CD4-positive, alpha-beta T cell treated with Interleukin-17A for 1 hour (primary cell): ENCODE results near the gene KLHL13.
"Not testable (repeated sequence)": the region's sequence is repeated elsewhere in the genome, so short reads cannot be mapped to it uniquely, and the experiment has no call there.

Experiments
- DNase-seq: peaks from one replicate; pipeline ENCODE4 v3.0.0-alpha.2; 2020

The KLHL13 gene, protein sequence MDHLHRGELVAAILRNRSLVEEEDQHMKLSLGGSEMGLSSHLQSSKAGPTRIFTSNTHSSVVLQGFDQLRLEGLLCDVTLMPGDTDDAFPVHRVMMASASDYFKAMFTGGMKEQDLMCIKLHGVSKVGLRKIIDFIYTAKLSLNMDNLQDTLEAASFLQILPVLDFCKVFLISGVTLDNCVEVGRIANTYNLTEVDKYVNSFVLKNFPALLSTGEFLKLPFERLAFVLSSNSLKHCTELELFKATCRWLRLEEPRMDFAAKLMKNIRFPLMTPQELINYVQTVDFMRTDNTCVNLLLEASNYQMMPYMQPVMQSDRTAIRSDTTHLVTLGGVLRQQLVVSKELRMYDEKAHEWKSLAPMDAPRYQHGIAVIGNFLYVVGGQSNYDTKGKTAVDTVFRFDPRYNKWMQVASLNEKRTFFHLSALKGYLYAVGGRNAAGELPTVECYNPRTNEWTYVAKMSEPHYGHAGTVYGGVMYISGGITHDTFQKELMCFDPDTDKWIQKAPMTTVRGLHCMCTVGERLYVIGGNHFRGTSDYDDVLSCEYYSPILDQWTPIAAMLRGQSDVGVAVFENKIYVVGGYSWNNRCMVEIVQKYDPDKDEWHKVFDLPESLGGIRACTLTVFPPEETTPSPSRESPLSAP

DNA sequence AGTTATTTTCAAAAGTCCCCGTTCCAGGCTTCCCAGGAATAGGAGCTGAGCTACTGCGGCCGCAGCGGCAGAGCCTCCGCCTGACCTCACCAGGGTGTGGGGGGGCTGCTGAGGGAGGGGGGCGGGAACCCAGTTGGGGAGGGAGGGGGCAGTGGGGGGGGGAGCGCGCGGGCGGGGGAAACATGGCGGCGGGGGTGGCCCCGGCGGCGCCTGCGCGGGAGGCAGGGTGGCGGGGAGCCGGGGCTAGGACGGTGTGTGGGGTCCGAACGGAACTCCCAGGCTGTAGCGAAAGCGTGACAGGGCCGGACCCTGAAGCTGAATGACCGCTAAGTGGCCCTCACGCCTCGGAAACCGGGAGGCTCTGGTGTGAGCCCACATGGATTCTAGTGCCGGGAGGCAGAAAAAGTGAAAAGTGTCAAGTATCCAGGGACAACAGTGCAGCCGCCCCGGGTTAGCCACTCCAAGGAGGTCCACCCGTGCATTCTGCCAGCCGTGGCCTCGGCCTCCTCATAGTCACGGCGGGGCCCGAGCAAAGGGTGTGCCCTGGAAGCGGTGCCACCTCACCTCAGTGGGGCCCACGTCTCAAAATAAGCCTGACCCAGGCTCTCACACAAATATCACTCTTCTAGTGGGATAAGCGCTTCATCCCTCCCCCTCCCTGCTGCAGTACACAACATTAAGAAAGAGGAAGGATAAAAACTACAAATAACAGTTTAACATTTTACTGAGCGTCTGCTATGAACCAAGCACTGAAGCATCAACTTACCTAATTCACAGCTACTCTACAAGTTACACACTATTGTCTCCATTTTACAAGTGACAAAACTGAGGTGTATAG, at the start of gene KLHL13:
KLHL13 (minus strand) TSS at position 98 of the 838 bp plus-strand sequence. CDS start 88,337 bp downstream, outside the sequence.
- no peak for DNase-seq

DNA sequence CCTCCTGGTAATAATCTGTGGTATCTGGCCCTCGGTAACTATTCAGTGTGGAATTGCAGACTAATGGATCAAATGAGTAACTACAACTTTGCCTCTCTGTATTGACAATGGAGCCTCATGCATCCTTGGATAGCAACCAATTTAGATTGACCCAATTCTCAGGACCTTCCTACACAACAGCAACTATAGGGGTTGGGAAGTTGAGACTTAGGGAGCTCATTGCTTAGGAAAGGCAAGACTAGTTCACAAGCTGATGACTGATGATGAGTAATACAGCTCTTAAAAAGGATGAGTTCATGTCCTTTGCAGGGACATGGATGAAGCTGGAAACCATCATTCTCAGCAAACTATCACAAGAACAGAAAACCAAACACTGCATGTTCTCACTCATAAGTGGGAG, 47.5 kb upstream of the KLHL13 start:
- no peak for DNase-seq

DNA sequence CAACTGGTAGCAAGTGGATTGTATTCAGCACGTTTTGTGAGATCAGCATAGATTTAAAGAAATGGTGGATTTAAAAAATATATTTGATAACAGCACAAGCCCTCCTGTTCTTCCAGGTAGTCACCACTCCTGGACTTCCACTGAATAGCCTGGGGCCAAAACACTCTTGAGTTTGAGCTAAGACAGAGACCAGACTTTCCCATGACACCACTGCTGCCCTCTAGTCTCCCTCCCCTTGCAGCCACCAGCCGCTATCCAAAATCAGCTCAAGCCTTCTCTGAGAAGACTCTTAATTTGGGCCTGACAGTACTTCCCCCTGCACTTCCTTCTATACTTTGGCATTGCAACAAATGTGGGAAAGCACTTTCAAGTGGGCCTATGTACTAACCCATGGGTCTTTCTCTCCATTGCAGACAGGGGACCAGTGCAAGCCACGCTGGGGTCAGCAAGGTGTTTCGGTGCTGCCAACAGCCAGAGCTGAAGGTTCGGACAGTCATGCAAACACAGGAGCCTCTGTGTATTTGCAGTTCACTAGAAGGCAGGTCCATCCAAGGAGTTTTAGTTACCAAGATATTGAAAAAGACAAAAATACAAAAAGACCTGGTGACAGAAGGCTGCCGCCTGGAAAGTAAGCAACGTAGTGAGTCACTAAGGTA, 40.5 kb upstream of the KLHL13 start:
- DNase-seq = no peak

DNA sequence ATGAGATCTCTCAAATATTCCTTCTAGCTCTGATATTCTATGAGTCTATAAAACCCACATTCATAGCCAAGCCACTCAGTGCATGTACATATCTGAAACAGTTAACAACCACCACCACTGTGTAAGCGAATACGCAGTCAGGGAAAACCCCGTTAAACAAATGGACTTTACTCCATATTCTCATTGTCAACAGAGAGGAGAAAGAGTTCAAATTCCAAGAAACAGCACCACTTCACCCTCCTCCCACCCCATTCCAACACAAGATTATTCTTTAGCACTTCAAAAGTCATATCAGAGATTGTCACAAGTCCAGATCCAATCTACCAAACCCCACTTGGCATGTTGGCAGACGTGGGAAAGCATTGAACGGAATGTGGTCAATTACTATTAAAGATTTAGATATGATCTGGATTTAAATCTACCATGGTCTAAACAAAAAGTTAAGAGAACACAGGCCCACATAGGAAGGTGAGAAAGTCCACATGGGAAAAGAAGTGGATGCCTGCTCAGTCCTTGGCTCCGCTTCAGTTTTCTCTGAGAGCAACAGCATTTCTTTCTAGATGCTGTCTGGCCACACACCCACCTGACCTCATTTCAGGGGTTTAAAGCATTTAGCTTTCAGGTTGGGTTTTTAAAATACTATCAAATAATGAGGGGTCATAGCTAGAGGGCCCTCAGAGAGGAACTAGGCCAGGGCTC, 39.8 kb upstream of the KLHL13 start:
- no peak for DNase-seq

DNA sequence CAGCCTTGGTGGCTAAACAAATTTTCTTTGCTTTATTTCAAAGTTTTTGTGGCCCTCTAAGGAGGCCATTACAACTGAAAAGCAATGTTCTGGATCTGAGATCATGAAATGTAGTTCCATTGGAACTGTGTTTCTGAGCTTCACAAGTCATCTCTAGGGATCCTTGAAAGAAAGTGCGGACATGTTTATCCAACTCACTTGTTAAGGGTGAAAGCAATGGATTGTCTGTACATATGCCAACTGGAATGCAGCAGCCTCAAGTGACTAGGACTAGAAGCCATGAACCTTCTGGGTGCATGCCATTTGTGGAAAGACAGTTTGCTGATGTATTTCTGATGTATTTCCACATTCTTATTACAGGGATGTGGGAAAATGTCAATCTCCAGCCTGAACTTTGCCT, 36.7 kb upstream of the KLHL13 start:
- DNase-seq = no peak

DNA sequence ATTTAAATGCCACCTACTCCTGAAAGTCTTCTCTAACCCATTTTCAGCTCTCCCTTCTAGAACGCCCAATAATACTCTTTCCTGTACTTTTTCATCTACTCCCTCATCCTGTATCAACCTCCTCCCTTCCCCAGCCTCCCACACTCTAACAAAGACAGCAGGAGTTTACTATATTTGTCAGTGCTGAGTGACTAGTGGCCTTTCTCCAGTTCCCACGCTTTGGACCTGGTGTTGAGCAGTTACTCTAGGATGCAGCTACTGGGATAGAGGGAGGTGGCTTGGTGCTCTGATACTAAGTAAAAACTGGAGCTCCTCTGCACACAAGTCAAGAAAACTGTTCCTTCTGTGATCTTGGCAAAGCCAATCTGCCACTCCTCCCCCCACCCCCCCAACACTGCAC, 36.1 kb upstream of the KLHL13 start:
- DNase-seq = no peak

DNA sequence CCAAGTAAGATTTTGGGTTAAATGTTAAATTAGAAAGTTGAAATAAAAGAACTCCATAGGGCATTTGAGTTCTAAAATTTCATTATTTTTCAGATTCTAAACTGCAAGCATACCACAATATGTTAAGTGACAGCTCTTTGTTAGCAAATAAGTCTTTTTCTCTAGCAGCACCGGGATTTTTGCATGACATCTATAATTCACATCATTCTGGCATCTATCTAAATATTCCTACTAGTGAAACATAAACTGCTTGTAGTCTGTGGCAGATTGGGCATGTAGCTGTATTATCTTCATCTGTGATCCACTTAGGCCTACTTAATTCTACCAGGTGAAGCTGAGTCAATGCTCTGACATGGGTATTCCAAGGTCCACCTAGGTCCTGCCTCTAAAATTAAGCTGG, 32.1 kb upstream of the KLHL13 start:
- no peak for DNase-seq

DNA sequence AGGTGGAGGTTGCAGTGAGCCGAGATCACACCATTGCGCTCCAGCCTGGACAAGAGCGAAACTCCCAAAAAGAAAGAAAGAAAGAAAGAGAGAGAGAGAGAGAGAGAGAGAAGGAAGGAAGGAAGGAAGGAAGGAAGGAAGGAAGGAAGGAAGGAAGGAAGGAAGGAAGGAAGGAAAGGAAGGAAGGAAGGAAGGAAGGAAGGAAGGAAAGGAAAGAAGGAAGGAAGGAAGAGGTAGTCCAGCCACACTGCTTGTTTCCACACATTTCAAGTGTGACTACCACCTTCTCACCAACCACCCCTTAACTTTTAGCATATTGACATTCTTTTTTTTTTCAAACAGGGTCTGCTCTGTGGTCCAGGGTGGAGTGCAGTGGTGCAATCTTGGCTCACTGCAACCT, 31.2 kb upstream of the KLHL13 start:
- DNase-seq = not testable (repeated sequence)

DNA sequence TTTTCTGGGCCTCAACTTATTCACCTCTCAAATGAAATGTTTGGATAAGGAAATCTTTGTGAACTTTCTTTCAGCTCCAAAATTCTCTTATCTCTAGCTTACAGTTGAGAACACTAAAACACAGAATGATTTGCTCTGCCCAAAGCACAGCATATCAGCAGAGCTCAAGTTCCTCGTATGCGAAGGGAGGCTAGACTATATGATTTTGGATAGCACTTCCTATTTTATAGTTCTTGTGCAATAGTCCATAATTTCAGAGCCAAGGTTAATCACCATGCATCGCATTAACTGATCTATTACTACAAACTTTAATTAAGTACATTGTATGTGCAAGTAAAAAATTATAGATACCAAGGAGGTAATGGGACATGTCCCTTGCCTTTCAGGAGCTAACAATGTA, 27.0 kb upstream of the KLHL13 start:
- no peak for DNase-seq

DNA sequence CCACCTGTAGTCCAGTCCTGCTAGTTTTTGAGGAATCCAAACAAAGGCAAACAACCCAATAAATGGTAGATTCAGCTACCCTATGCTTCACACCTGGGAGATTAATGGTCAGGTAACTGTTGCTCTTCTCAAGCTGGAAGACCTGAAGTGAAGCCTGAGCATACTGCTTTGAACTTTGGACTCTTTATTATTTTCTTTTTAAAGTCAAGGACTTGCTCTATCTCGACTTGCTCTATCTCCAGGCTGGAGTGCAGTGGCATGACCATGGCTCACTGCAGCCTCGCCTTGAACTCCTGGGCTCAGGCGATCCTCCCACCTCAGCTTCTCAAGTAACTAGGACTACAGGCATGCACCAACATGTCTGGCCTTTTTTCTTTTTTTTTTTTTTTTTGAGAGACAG, 14.7 kb upstream of the KLHL13 start:
- no peak for DNase-seq

DNA sequence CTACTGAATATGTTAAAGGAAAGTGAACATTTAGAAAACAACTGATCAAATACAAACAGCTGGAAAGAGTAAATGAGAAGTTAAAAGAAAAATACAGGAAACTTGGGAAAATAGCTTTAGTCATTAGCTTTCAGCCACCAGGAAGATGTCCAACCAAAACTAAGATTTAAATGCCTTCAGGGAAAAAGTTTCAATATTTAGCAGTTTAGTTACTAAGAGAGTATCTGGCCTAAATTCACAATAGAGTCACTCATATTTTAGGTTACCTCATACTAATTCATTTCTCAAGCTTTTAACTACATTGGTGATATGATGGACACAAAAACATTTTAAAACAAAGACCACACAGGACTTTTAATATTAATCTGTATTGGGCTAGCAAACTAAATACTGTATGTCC, 13.1 kb upstream of the KLHL13 start:
- DNase-seq = no peak

DNA sequence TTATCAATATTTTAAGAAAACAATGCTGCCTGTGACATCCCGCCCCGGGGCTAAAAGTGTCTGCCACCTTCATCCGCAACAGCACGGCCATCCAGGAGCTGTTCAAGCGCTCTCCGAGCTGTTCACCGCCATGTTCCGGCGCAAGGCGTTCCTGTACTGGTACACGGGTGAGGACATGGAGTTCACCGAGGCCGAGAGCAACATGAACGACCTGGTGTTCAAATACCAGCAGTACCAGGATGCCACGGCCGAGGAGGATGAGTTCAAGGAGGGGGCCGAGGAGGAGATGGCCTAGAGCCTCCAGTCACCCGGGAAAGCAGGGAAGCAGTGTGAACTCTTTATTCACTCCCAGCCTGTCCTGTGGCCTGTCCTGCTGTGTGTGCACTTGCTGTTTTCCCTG, 12.1 kb upstream of the KLHL13 start:
- DNase-seq = no peak

DNA sequence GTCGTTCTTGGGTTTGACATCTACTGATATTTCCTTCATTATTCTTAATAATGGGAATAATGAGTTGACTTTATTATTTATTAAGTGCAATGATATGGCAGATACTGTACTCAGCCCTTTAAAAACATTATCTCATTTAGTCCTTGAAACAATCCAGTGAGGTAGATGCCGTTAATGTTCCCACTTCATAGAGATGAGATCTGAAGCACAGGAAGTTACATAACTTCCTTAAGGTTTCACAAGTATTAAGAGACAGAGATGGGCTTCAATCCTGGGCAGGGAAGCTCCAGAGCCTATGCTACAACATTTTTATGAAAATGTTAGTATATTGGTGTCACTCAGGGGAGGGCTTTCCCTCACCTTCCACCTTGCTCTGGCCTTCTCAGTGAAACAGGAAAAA, 9.7 kb upstream of the KLHL13 start:
- DNase-seq = no peak

DNA sequence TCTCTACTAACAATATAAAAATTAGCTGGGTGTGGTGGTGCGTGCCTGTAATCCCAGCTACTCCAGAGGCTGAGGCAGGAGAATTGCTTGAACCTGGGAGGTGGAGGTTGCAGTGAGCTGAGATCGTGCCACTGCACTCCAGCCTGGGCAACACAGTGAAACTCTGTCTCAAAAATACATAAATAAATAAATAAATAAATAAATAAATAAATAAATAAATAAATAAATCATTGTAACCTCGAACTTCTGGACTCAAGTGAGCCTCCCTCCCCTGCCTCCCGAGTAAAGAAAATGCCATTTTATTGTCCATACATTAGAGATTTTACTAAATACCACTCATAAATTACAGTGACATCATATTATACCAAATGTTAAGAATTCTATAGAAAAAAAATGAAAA, 7.6 kb upstream of the KLHL13 start:
- DNase-seq = not testable (repeated sequence)

DNA sequence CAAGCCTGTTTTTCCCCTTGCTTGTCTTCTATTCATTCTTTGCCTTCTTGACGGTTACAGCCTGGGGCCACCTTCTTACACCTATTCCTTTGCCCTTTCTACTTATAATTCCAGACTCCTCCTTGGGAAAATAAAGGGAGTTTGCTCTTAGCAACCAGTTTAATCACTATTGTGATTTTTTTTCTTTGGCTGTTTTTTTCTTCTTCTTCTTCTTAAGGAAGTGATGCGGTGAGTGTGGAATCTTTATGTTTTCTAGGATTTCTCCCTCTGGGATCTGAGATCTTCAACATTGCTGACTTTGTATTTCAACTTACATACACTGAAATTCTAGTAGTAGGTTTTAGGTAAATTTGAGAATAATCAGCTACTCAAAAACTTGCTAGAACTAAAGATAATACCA, 1.1 kb upstream of the KLHL13 start:
- DNase-seq = no peak

DNA sequence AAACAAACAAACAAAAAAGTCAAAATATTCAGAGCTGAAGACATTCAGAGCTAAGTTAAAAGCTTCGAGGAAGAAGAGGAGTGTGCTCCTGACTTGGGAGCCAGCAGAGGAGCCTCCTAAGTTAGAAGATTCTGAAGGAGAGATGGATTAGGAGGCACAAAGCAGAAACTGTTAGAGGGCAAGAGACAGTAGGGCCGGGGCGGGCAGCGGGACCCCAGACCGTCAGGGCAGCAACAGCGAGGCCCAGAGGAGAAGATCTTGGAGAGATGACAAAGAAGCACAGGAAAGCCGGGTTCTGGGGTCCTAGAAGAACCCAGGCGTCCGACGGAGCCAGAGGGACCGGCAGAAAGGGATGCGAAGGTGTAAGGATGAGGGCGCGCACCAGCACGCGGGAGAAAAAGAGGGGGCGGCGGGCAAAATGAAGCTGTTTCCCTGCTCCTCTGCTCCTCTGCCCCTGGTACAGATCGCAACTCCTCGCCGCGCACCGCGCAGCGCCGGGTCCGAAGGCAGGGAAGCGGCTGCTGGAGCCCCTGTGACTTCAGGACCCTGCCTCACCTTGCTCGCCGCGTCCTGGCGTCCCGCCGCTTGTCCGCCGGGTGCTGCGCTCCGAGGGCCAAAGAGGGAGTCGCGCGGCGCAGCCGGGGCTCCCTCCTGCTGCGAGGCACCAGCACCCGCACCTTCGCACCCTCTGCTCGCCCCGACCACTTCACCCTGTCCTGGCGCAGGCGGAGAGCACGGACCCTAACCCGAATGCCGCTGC, 477 bp downstream of the KLHL13 start:
- no peak for DNase-seq

DNA sequence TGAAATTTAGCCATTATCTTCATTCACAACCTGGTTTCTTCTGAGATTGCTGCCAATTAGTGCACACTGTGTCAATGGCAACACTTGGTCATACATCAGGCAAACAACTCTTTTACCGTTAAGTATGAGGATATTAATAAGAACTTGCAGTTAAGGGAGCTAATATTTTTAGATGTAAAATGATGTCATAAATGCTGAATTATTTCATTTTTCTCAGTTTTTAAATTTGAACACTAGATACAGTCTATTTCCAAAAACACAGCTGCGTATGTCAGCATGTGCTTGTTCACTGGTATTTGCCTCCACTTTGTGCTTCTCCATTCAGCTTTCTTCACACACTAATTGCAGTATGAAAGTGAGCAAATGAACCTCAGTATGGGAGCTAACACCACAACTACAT, 1.6 kb downstream of the KLHL13 start:
- DNase-seq = no peak

DNA sequence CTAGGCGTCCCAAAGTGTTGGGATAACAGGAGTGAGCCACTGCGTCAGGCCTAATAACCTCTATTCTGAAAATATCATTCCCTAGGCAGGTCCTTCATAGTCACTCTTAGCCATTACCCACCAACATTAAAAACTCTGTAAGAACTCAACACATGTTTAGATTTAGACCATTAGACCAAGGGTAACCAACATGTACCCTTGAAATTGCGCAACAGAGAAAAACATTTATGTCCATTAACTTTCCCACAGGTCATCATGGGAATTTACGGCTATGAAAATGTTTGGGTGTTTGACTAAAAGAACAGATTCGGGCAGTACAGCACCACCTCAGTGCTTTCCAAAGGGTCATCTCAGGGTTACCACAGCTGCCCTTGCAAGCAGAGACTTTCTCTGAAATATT, 7.5 kb downstream of the KLHL13 start:
- DNase-seq = no peak

DNA sequence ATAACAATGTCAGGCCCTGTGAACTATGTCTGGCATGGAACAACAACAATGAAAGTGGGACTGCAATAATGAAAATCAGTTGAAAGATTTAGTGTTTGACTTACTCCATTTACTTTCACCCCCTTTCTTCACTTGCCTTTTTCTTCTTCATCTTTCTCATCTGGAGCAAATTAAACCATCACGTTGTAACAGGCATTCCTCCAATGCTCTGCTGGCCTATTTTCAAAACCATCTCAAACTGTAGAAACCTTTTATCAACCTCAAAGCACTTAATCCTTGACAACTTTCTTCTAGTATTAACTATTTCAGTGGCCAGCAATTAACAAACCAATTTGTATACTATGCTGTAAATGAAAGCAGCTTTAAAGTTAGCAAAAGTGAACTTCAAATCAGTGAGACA, 8.3 kb downstream of the KLHL13 start:
- no peak for DNase-seq

DNA sequence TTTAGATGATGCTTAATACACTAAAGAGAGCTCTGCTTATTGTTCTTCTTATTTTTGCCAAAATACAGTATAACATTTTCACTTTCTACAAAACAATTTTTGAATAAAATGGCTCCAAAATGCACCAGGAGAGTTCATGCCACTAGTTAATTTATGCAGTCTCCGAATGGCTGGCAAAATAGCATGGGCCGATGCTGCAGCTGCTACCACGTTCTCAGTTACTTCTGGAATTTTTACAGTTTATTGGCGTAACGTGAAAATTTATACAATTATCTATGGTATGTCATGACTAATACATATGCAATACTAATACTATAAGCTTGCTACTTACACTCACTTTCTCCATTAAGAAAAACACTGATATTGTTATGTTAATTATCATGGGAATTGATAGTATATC, 16.5 kb downstream of the KLHL13 start:
- no peak for DNase-seq

DNA sequence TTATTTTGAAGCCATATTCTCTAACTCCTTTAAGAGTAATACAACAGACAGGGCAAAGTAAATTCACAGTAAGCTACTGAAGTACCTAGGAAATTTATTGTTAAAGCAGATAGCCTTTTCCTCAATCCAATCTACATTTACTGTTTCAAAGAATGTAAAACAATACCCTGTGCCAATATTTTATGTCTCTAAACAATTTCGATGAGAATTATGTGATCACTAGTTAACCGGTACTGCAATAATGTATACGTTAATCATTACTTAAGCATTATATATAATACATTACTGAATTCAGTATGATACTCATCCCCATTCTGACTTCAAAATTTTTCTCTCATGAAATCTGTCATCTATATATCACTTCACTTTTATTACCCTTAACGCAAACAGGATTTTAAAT, 28.5 kb downstream of the KLHL13 start:
- no peak for DNase-seq

DNA sequence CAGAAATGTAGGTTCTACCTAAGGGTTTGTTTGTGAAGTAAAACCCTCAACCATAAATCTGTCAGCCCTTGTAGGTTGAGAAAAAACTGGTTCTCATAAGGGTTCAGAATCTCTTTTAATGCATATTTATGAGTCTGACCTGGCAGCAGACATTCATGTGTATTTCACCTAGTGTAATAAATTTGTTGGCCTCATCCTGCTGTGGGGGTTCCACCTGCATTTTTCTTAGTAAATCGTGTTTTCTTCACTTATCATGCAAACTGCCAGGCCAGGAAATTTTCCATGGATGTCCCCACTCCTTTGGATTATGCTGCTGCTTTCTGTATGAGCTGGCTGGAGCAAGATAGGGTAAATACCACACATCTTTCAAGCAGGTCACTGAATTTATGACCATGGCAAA, 42.4 kb downstream of the KLHL13 start:
- no peak for DNase-seq
